Renal pelvis (tissue), 4 donors: ENCODE measurements around the gene NANOS3. TPM values are rescaled to one million over a fixed set of nuclear protein-coding genes. Genes with fewer than 3 reads are reported as not detected.

ENCODE experiments used
- DNase-seq: peaks from one replicate; pipeline ENCODE4 v3.0.0-alpha.2; 2013
- polyA plus RNA-seq, 3 donors: library from polyadenylated mRNA; unstranded; fragments of 120-200 nt; gene quantifications; one replicate each; pipeline ENCODE4 v1.2.1, GENCODE V29; 2013; ENCODE audit not compliant: insufficient read length in 3 of 3

NANOS3 gene
- polyA plus RNA-seq, 3 donors, result 1.6 to 2.5 (median 1.6) TPM

- no peak for DNase-seq
These were observed 12.8 kb upstream of the NANOS3 start for GRCh38 chr19:13864046-13864666.

GRCh38 chr19:13864667-13865570, 12.0 kb upstream of the NANOS3 start:
- DNase-seq, result no peak

DNA sequence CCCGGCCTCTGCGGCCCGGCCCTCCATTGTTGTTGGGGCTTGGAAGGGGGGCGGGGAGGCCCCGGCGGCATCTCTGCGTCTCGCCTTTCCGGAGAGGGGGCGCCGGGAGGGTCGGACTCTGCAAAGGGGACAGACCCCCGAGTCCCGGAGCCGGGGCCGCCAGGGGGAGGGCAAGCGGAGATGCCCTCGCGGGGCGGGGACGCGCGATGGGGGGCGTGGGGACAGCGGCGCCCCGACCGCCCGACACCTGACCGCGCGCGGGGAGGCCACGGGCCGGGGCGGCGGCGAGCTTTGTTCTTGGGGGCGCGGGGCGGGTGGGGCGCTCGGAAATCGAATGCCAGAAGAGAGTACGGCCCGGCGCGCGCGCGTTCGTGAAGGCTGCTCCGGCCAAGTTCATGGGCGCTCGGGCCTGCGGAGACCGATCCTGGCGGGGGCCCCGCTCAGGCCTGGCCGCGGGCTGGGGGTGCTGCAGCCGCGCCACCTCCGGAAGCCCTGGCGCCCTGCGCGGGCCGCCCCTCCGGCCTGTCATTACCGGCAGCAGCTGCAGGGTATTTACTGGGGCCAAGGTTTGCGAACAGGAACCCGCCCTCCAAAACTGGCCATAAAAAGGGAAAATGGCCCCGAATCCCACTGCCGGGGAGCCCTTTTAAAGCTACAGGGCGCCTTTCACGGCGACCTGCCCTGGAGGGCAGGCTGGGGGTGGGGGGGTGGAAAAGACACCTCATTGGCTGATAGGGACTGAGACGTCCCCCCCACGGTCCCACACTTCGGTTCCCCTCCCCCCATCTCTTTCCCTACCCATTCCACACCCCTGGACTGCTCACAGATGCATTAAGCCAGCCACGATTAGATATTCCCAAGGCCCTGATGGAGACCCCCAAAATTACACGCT, 11.1 kb upstream of the NANOS3 start:
- DNase-seq, result no peak

GRCh38 chr19:13866463-13867046, 10.4 kb upstream of the NANOS3 start:
- DNase-seq, result no peak

- DNase-seq, result no peak
These were observed 8.3 kb upstream of the NANOS3 start for GRCh38 chr19:13868663-13869062.

GRCh38 chr19:13869281-13869680, 7.7 kb upstream of the NANOS3 start:
- DNase-seq, result no peak

DNA sequence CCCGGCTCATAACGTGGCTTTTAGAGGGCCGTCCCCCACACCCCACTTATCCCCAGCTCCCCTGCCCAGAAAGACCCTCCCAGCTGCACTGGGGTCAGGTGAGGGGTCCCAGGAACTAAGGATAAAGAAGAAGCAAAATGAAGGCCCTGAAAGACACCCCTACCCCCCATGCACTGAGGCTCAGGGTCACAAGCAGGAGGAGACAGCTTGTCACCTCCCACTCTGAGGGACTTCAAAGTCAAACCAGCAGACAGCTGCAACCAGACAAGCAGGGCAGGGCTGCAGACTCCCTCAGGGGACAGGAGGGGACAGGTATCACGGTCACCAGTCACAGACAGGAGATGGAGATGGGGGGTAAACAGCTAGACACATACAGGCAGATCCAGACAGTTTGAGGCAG, 6.1 kb upstream of the NANOS3 start:
- DNase-seq, result no peak

DNA sequence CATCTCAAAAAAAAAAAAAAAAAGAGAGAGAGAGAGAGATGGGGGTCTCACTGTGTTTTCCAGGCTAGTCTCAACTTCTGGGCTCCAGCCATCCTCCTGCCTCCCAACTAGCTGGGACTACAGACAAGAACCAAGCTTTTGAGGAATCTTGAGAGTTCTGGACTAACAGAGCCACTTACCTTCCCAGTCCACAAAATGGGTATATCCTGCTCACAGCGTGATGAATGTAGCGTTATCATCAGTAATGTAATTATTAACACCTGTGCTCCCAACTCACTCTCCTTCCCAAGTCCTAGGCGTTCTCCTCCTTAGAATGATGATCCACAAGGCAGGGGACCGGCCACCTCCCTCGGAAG, 4.6 kb upstream of the NANOS3 start:
- DNase-seq, result no peak

DNA sequence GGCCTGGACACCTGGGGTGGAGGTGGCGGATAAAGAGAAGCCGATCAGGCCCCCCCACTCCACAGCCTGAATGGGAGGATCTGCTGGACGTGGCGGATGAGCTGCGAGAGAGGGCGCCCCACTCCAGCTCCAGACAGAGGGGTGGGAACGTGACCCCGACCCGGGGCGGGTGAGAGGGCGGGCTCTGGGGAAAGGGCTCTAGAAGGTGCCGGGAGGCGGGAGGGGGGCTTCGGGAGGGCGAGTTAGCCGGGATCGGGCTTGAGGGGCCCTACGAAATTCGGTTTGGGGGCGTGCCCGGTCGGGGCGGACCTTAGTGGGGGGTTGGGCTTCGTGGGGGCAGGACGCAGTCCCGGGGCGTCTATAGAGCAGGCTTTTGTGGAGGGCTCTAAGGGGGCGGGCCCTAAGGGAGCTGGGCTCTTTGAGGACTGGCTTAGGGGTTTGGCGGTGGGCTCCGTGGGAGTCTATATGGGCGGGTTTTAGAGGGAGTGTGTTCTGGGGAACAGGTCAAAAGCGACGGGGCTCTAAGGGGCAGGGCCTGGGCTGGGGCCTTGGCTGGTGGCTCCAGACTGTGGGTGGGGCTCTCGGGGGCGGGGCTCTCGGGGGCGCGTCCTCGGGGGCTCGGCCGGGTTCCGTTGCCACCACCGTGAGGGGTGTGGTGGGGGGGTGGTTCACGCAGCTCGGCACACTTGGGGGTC, 4.1 kb upstream of the NANOS3 start:
- no peak for DNase-seq

DNA sequence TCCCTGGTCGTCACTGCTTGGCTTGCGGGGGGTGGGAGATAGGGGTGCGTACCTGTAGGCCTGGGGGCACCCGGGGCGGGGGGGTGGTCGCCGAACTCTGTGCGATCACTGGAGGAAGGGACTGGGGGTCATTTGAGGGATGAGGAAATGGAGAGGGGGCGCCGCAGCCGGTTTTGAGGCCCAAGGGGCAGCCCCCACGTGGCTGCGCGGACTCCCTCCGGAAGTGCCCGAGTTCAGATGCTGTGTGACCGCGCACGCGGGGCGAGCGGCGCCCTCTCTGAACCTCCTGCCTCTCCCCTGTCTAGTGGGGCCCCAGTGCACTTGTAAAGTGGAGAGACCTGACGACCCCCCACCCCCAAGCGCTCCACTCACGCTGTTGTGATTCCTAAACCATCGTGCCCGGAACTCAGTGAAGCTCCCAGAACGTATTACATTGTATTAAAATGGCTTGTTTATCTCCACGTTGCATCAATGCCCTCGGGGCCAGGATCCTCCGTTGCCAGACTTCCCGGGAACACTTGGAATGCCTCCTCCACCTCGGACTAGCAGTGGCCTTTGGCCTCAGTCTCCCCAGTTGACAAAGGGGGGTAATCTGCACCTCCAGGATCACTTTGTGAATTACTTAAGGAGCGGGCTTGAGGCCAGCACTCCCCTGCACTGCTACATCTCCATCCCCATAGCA, 3.0 kb upstream of the NANOS3 start:
- no peak for DNase-seq

- DNase-seq, result no peak
These were observed 1.1 kb upstream of the NANOS3 start for GRCh38 chr19:13875824-13876223.

DNA sequence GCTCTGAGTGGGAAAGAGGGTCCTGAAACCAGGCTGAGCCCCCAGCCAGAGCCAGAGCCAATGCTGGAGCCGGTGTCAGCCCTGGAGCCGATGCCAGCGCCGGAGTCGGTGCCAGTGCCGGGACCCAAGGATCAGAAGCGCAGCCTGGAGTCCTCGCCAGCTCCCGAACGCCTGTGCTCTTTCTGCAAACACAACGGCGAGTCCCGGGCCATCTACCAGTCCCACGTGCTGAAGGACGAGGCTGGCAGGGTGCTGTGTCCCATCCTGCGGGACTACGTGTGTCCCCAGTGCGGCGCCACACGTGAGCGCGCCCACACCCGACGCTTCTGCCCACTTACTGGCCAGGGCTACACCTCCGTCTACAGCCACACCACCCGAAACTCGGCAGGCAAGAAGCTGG, 369 bp downstream of the NANOS3 start:
- DNase-seq, result no peak

DNA sequence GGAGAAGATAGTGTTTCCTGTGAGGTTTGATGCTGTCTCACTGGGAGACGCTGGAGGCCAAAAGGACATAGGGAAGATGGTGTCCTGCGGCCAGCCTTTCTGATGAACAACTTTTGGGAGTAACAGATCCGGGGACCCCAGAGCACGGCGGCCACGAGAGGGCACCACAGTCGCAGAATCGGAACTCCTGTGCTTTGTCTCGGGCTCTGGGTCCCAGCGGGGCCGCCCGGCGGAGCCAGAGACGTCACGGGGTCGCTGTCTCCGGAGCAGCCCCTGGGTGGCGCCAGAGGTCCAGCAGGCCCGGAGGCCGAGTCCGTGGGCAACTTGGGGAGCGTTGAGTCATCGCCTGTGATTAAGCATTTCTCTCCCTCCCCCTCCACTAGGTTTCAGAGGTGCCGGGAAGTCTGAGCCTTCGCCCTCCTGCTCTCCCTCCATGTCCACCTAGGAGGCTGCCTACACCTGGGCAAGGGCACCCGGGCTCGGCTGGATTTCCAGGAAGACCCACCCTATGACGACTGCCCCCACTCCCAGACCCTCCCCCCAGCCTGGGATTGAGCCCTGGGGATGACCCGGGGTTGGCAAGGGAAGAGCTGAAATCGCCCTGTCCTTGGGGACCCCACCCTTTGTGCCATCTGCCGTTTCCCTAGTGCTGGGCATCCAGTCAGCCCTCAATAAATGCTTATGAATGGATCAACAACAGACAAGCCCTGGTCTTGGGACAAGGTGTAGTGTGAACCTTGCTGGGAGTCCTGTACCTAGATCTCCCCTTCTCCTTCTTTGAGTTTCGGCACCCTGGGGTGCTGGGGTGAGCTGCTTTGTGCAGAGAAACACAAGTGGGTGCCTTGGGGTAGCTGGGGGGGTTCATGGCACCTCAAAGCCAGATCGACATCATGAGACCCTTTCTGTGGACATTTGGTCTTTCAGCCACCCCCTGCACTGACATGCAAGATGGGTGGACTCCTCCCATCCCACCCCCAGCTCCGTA, 3.4 kb downstream of the NANOS3 start:
- peak; percentile 93 for DNase-seq

DNA sequence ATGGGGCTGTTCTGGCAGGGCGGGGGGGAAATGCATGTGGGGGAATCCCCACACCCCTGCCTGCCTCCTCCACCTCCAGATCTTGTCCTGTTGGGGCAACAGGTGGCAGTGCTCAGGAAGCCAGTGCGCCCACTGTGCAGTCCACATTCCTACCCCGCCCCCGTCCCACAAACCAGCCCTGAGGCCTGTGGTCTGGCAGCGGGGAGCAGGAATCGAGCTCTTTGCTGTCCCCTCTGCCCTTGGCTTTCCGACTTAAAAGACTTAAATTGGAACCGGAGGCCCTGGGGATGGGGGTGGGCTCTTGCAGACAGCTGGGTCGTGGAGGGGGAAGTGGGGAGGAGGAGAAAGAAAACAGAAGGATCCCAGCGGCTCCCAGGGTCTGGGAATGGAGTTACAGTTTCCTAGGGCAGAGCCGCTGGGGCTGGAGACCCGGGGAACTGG, 4.3 kb downstream of the NANOS3 start:
- peak; percentile 68 for DNase-seq

DNA sequence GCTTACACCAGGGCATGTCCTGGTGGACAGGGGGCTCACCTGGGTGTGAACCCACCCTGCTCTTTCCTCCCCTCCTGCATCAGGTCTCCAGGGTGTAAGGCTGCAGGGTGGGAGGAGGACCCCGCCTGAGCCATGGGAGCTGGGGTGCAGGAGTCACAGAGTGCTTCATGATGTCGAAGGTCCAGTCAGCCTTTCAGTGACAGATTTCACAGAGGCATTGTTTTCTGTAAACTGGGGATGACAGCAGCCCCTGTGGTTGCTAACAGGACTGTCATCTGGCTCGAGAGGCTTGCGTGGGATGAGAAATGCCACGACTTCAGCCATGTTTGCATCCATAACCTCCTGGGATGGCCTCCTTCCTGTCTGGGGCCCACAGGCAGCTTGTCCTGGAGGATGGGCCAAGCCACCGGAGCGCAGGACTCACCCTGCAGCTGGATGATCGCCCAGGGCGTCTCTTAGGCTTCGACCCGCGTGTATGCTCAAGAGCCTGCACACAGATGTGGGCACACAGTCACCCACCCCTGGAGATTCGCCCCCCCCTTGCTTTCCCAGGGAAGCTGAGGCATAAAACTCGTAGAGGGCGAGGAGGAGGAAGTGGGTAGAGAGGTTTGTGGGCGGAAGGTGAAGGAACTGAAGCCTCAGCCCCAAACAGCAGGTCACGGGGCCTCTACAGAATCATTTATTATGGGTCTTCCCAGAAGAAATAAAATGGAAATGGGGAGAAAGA, 4.9 kb downstream of the NANOS3 start:
- no peak for DNase-seq

DNA sequence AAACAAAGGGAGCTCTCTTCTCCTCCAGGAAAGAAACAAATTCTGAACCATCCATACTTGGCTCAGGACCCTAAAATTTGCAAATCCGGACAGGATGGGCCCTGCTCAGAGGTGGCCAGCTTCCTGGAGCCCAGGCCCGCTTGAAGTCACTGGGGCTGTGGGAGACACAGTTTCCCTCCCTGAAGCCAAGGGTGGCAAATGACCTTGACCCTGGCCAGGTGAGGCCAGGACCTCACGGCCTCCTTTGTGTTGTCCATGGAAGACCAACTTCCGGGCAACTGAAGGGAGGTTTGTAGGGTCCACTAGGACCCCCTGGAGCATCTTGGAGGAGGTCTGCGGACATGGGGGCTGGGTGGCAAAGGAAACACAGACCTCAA, 5.5 kb downstream of the NANOS3 start:
- no peak for DNase-seq

GRCh38 chr19:13882836-13883235, 5.9 kb downstream of the NANOS3 start:
- DNase-seq, result no peak

GRCh38 chr19:13883516-13884064, 6.7 kb downstream of the NANOS3 start:
- DNase-seq, result no peak
